IMR-90 (cell line): ENCODE data around the gene NFIX. TPM values are rescaled to one million over a fixed set of nuclear protein-coding genes. Genes with fewer than 3 reads are reported as not detected.

Experiments used
- ATAC-seq: fragments of 200-7000 bp; cut with Tn5 transposase; 2 replicates; pipeline ENCODE4 v1.9.1; 2020; ENCODE audit warnings: low read depth, mild to moderate bottlenecking, moderate library complexity
- BruUV-seq: library from RNA; stranded (reverse); fragments of 400-500 nt; replicated peaks from 2 replicates; lab custom pipeline; 2021; lab: Mats Ljungman, UMichigan
- CTCF ChIA-PET: fragments of 300-600 bp; formaldehyde crosslinking; extraction: SDS; loops from one replicate; lab custom pipeline; 2021; ENCODE audit warnings: antibody characterized with exemption; lab: Yijun Ruan, JAX
- POLR2A ChIA-PET: fragments of 300-600 bp; sonication (Branson Sonifier 250); formaldehyde crosslinking; loops from one replicate; lab custom pipeline; 2022; ENCODE audit warnings: antibody characterized with exemption; ENCODE audit not compliant: unreplicated experiment; lab: Charles Lee
- DNase-seq: peaks from one replicate; pipeline ENCODE4 v3.0.0; 2013
- H2AFZ ChIP-seq: replicated peaks from 2 replicates; pipeline ENCODE3; 2013; ENCODE audit warnings: low read length, mild to moderate bottlenecking; ENCODE audit not compliant: poor library complexity
- H2AK5ac ChIP-seq: 2 replicates; pipeline ENCODE4 v1.6.1; 2013; ENCODE audit warnings: low read depth, low read length, inconsistent platforms
- H2AK9ac ChIP-seq: replicated peaks from 2 replicates; pipeline ENCODE3; 2013; ENCODE audit warnings: mild to moderate bottlenecking, low read depth, low read length, moderate library complexity; ENCODE audit not compliant: poor library complexity
- H2BK120ac ChIP-seq: 2 replicates; pipeline ENCODE4 v1.6.1; 2013; ENCODE audit warnings: low read depth, low read length, inconsistent platforms
- H2BK15ac ChIP-seq: 3 replicates; pipeline ENCODE4 v1.6.1; 2013; ENCODE audit warnings: low read depth, low read length, inconsistent platforms
- H2BK20ac ChIP-seq: 2 replicates; pipeline ENCODE4 v1.6.1; 2013; ENCODE audit warnings: low read depth, mild to moderate bottlenecking, inconsistent platforms, low read length, moderate library complexity
- H2BK5ac ChIP-seq: 2 replicates; pipeline ENCODE4 v1.6.1; 2013; ENCODE audit warnings: mild to moderate bottlenecking, low read depth, low read length, inconsistent platforms; ENCODE audit not compliant: poor library complexity, severe bottlenecking
- H3K14ac ChIP-seq: replicated peaks from 2 replicates; pipeline ENCODE4 v1.6.1; 2013; ENCODE audit warnings: low read depth, low read length, inconsistent platforms
- H3K18ac ChIP-seq: 2 replicates; pipeline ENCODE4 v1.6.1; 2013; ENCODE audit warnings: low read depth, low read length, control low read depth
- H3K23ac ChIP-seq: 2 replicates; pipeline ENCODE4 v1.6.1; 2013; ENCODE audit warnings: low read depth, low read length, inconsistent platforms
- H3K27ac ChIP-seq: 2 replicates; pipeline ENCODE4 v1.5.1; 2013; ENCODE audit warnings: mild to moderate bottlenecking, control low read depth, low read length; ENCODE audit not compliant: insufficient read depth
- H3K27me3 ChIP-seq: 2 replicates; pipeline ENCODE4 v1.6.1; 2013; ENCODE audit warnings: low read length; ENCODE audit not compliant: control insufficient read depth, insufficient read depth
- H3K36me3 ChIP-seq: 2 replicates; pipeline ENCODE4 v1.6.1; 2013; ENCODE audit warnings: low read length, mixed read lengths; ENCODE audit not compliant: control insufficient read depth, insufficient read depth
- H3K4ac ChIP-seq: 2 replicates; pipeline ENCODE4 v1.6.1; 2013; ENCODE audit warnings: low read depth, low read length, inconsistent platforms
- H3K4me1 ChIP-seq: 2 replicates; pipeline ENCODE4 v1.6.1; 2013; ENCODE audit warnings: low read length, mixed read lengths; ENCODE audit not compliant: control insufficient read depth, insufficient read depth
- H3K4me2 ChIP-seq: 2 replicates; pipeline ENCODE4 v1.6.1; 2013; ENCODE audit warnings: low read depth, mild to moderate bottlenecking, control low read depth, low read length, moderate library complexity
- H3K4me3 ChIP-seq: 2 replicates; pipeline ENCODE4 v1.5.1; 2013; ENCODE audit warnings: low read depth, mild to moderate bottlenecking, control low read depth, low read length, moderate library complexity; ENCODE audit not compliant: insufficient read depth
- H3K56ac ChIP-seq: 2 replicates; pipeline ENCODE4 v1.6.1; 2013; ENCODE audit warnings: low read length, inconsistent platforms; ENCODE audit not compliant: insufficient read depth; ENCODE audit errors: extremely low read depth
- H3K79me1 ChIP-seq, 2 experiments: 2 replicates each; pipeline ENCODE4 v1.6.1; 2013; ENCODE audit warnings: low read length in 2 of 2, inconsistent platforms in 1 of 2, low read depth in 1 of 2
- H3K9ac ChIP-seq: 2 replicates; pipeline ENCODE4 v1.6.1; 2013; ENCODE audit warnings: low read depth, low read length, control low read depth
- H3K9me1 ChIP-seq: 2 replicates; pipeline ENCODE4 v1.6.1; 2013; ENCODE audit warnings: low read length, inconsistent platforms; ENCODE audit not compliant: insufficient read depth
- H3K9me3 ChIP-seq: 2 replicates; pipeline ENCODE4 v1.6.1; 2013; ENCODE audit warnings: low read length; ENCODE audit not compliant: control insufficient read depth, insufficient read depth
- H4K20me1 ChIP-seq: 2 replicates; pipeline ENCODE4 v1.6.1; 2013; ENCODE audit warnings: low read length, inconsistent platforms; ENCODE audit not compliant: insufficient read depth
- H4K5ac ChIP-seq: 2 replicates; pipeline ENCODE4 v1.6.1; 2013; ENCODE audit warnings: mild to moderate bottlenecking, low read depth, low read length, control low read depth
- H4K8ac ChIP-seq, 2 experiments: 2 replicates each; pipeline ENCODE4 v1.6.1; 2013; ENCODE audit warnings: low read depth in 2 of 2, low read length in 2 of 2, control low read depth in 1 of 2, inconsistent platforms in 1 of 2
- H4K91ac ChIP-seq: 2 replicates; pipeline ENCODE4 v1.6.1; 2013; ENCODE audit warnings: low read depth, low read length, inconsistent platforms; ENCODE audit not compliant: insufficient read depth
- CEBPB ChIP-seq: IDR thresholded peaks from 2 replicates; pipeline ENCODE4 v1.6.1; 2012; ENCODE audit warnings: low read depth, low read length, improper control_type of control experiment
- MAFK ChIP-seq: IDR thresholded peaks from 2 replicates; pipeline ENCODE4 v1.6.1; 2012; ENCODE audit warnings: low read depth, low read length, improper control_type of control experiment
- MAZ ChIP-seq: IDR thresholded peaks from 2 replicates; pipeline ENCODE4 v1.6.1; 2012; ENCODE audit warnings: low read depth, mild to moderate bottlenecking, low read length, improper control_type of control experiment, moderate library complexity, borderline replicate concordance
- RCOR1 ChIP-seq: IDR thresholded peaks from 2 replicates; pipeline ENCODE4 v1.6.1; 2012; ENCODE audit warnings: mild to moderate bottlenecking, low read length, improper control_type of control experiment; ENCODE audit not compliant: insufficient replicate concordance
- WGBS, 2 experiments: methylation state at CpG; one replicate each; pipeline versions ENCODE4 v1.1.5 to v1.1.7; 2013; ENCODE audit warnings: missing lambda C conversion rate in 2 of 2; ENCODE audit not compliant: insufficient read length in 1 of 2; ENCODE audit errors: extremely low coverage in 2 of 2; 5-methylcytosine and 5-hydroxymethylcytosine counted together
- dilution Hi-C: fragments of 300-500 bp; cut with HindIII; formaldehyde crosslinking; loops from one replicate; pipeline ENCODE4 v1.14.3; 2018; ENCODE audit warnings: low sequenced_read_pairs; ENCODE audit not compliant: unreplicated experiment
- in situ Hi-C: fragments of 300-500 bp; cut with MboI; formaldehyde crosslinking; loops from 3 replicates; pipeline ENCODE4 v1.14.3; 2019; ENCODE audit warnings: low sequenced_read_pairs, inconsistent platforms, mixed read lengths
- intact Hi-C: fragments of 100-400 bp; cut with micrococcal nuclease; formaldehyde crosslinking; loops from 2 replicates; pipeline ENCODE4 v1.10.0; 2022
- polyA plus RNA-seq, 3 experiments: library from polyadenylated mRNA; depleted of rRNA; stranded (reverse); fragments of >200 nt; gene quantifications; 2 replicates each; pipeline ENCODE4 v1.2.3, GENCODE V29; 2012; ENCODE audit warnings: low replicate concordance in 1 of 3
- total RNA-seq: library from RNA; depleted of rRNA; stranded (reverse); fragments of >200 nt; gene quantifications from 2 replicates; pipeline ENCODE4 v1.2.3, GENCODE V29; 2012

NFIX gene
- total and polyA plus RNA-seq, 2 of the 4 experiments (the other 2 are of a cell fraction) = 10.2 to 47.7 TPM

GRCh38 chr19:13008926-13009787 lies 13.9 kb downstream of the NFIX start:
- no peak overlapping the region for H3K4me2 ChIP-seq
- no peaks in the 10 kb centered on the region for H3K27me3 ChIP-seq
- no peaks in the 10 kb centered on the region for H3K9me3 ChIP-seq
- no peak overlapping the region for H2AK9ac ChIP-seq
- H4K5ac ChIP-seq = no peak overlapping the region
- peaks cover 39% of the 10 kb centered on the region for H4K20me1 ChIP-seq
- no peak overlapping the region for H3K4me3 ChIP-seq
- no peak for DNase-seq
- ATAC-seq = no peak
- no peak overlapping the region for H2BK5ac ChIP-seq
- H3K56ac ChIP-seq = no peak overlapping the region
- in situ Hi-C loops (no loop called here), intact Hi-C loops (no loop called here), dilution Hi-C loops (no loop called here)
- H2BK120ac ChIP-seq = no peak overlapping the region
- no peak overlapping the region for H4K8ac ChIP-seq
- H3K9ac ChIP-seq = no peak overlapping the region
- H3K9me1 ChIP-seq = peaks cover 5% of the 10 kb centered on the region; the same call in 1 of the 2 replicates
- no peak overlapping the region for H3K27ac ChIP-seq
- H2BK15ac ChIP-seq = no peak overlapping the region
- no peak overlapping the region for H3K4ac ChIP-seq
- no peak overlapping the region for H2AK5ac ChIP-seq
- no peak overlapping the region for H2AFZ ChIP-seq
- H3K23ac ChIP-seq = no peak overlapping the region
- ChIA-PET CTCF (no interaction called here), POLR2A (no interaction called here)
- peaks cover 14 to 64% of the 10 kb centered on the region in 2 experiments for H3K79me1 ChIP-seq
- WGBS, 2 experiments = 86% methylated on average over 15 of the region's 28 CpGs; no CpG with 5 or more reads in 1 of the 2 experiments
- H4K91ac ChIP-seq = no peak overlapping the region
- TF ChIP-seq RCOR1 (no peak), MAFK (no peak), CEBPB (no peak), MAZ (no peak)
- H2BK20ac ChIP-seq = no peak overlapping the region
- H3K36me3 ChIP-seq = peaks cover 6% of the 10 kb centered on the region
- no peak overlapping the region for H3K18ac ChIP-seq
- H3K4me1 ChIP-seq = peaks cover 8% of the 10 kb centered on the region; the same call in 1 of the 2 replicates
- no peak overlapping the region for H3K14ac ChIP-seq
- no TSS peak for BruUV-seq
